OCI-LY7 (cell line): ENCODE data around the gene ROS1.

ENCODE experiments used
- EZH2phosphoT487 ChIP-seq: fragments of 200-600 bp; sonication (generic); IDR thresholded peaks from 2 replicates; pipeline ENCODE4 v1.6.1; 2018; ENCODE audit warnings: low read depth, borderline replicate concordance, mild to moderate bottlenecking, mixed run types, antibody characterized with exemption, low read length, moderate library complexity, mixed read lengths
- TF ChIP-seq, protein P1 (sequence below): fragments of 200-600 bp; sonication (generic); conservative IDR thresholded peaks from 2 replicates; pipeline ENCODE4 v1.5.1; 2014; ENCODE audit warnings: mild to moderate bottlenecking, antibody characterized with exemption, low read length, moderate library complexity, mixed read lengths

DNA sequence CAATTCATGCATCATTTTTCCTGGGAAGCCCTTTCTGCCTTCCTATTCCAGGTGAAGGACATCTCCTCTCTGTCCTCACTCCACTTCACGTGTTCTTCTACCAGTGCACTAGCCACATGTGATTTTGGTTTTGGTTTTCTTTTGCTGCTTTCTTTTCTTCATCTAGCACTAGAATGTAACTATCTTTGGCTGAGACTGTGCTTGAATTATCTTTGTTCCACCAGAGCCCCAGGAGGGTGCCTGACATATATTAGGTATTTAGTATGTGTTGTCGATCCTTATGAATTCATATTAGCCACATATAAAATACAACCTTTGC is 80.5 kb downstream of the ROS1 start:
- TF ChIP-seq, protein P1, sequence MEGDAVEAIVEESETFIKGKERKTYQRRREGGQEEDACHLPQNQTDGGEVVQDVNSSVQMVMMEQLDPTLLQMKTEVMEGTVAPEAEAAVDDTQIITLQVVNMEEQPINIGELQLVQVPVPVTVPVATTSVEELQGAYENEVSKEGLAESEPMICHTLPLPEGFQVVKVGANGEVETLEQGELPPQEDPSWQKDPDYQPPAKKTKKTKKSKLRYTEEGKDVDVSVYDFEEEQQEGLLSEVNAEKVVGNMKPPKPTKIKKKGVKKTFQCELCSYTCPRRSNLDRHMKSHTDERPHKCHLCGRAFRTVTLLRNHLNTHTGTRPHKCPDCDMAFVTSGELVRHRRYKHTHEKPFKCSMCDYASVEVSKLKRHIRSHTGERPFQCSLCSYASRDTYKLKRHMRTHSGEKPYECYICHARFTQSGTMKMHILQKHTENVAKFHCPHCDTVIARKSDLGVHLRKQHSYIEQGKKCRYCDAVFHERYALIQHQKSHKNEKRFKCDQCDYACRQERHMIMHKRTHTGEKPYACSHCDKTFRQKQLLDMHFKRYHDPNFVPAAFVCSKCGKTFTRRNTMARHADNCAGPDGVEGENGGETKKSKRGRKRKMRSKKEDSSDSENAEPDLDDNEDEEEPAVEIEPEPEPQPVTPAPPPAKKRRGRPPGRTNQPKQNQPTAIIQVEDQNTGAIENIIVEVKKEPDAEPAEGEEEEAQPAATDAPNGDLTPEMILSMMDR = no peak
- TF ChIP-seq EZH2phosphoT487 = no peak
